Skeletal muscle satellite cell (primary cell): Measurements from ENCODE around the gene RALGAPB.

ENCODE experiments used
- H3K27me3 ChIP-seq: 2 replicates; pipeline ENCODE4 v1.7.0; 2013; ENCODE audit warnings: low read length; ENCODE audit not compliant: control insufficient read depth, insufficient read depth
- H3K36me3 ChIP-seq: 2 replicates; pipeline ENCODE4 v1.7.0; 2013; ENCODE audit warnings: mild to moderate bottlenecking, control low read depth, low read length; ENCODE audit not compliant: insufficient read depth
- H3K4me1 ChIP-seq: 2 replicates; pipeline ENCODE4 v1.7.0; 2013; ENCODE audit warnings: low read length; ENCODE audit not compliant: control insufficient read depth, insufficient read depth
- H3K4me2 ChIP-seq: 2 replicates; pipeline ENCODE4 v1.7.0; 2013; ENCODE audit warnings: mild to moderate bottlenecking, low read length
- H3K4me3 ChIP-seq: 2 replicates; pipeline ENCODE4 v1.7.0; 2013; ENCODE audit warnings: low read length
- H3K9ac ChIP-seq: 2 replicates; pipeline ENCODE4 v1.7.0; 2013; ENCODE audit warnings: mild to moderate bottlenecking, low read depth, low read length, moderate library complexity
- H3K9me3 ChIP-seq: replicated peaks from 2 replicates; pipeline ENCODE4 v1.7.0; 2013; ENCODE audit warnings: mild to moderate bottlenecking, control low read depth, low read length

RALGAPB gene

GRCh38 chr20:38466983-38467382 is 5.7 kb upstream of the RALGAPB start:
- Histone ChIP-seq H3K9ac (no peak overlapping the region), H3K36me3 (no peaks in the 10 kb centered on the region), H3K4me3 (no peak overlapping the region), H3K9me3 (no peaks in the 10 kb centered on the region), H3K4me2 (no peak overlapping the region), H3K4me1 (no peaks in the 10 kb centered on the region), H3K27me3 (peaks cover 16% of the 10 kb centered on the region)

- peaks cover 7% of the 10 kb centered on the region for H3K27me3 ChIP-seq
- H3K36me3 ChIP-seq = no peaks in the 10 kb centered on the region
These were observed 1.4 kb upstream of the RALGAPB start for GRCh38 chr20:38471245-38471644.

GRCh38 chr20:38471987-38472512 is 593 bp upstream of the RALGAPB start:
- peak overlapping the region; percentile 84 for H3K4me3 ChIP-seq
- H3K36me3 ChIP-seq = no peaks in the 10 kb centered on the region
- H3K9me3 ChIP-seq = no peaks in the 10 kb centered on the region
- H3K9ac ChIP-seq = peak overlapping the region; percentile 21
- peak overlapping the region; percentile 84 for H3K4me2 ChIP-seq
- H3K27me3 ChIP-seq = peaks cover 5% of the 10 kb centered on the region
- H3K4me1 ChIP-seq = peaks cover 10% of the 10 kb centered on the region

More at GRCh38 chr20:38471245-38471644, 1.4 kb upstream of the RALGAPB start:
- no peak overlapping the region for H3K4me2 ChIP-seq
- H3K9me3 ChIP-seq = no peaks in the 10 kb centered on the region
- H3K4me1 ChIP-seq = peaks cover 10% of the 10 kb centered on the region
- H3K9ac ChIP-seq = no peak overlapping the region
- no peak overlapping the region for H3K4me3 ChIP-seq

- H3K4me1 ChIP-seq = peaks cover 10% of the 10 kb centered on the region
- H3K4me2 ChIP-seq = peak overlapping the region; percentile 81
- H3K27me3 ChIP-seq = peaks cover 5% of the 10 kb centered on the region
- no peaks in the 10 kb centered on the region for H3K36me3 ChIP-seq
- H3K4me3 ChIP-seq = peak overlapping the region; percentile 84
- H3K9ac ChIP-seq = peak overlapping the region; percentile 90
- no peaks in the 10 kb centered on the region for H3K9me3 ChIP-seq
These were observed 738 bp downstream of the RALGAPB start for GRCh38 chr20:38473367-38473795.

GRCh38 chr20:38477747-38478146 is 5.1 kb downstream of the RALGAPB start:
- H3K4me3 ChIP-seq = no peak overlapping the region
- no peaks in the 10 kb centered on the region for H3K36me3 ChIP-seq
- no peaks in the 10 kb centered on the region for H3K9me3 ChIP-seq
- H3K9ac ChIP-seq = no peak overlapping the region
- H3K27me3 ChIP-seq = no peaks in the 10 kb centered on the region
- no peak overlapping the region for H3K4me2 ChIP-seq
- H3K4me1 ChIP-seq = peaks cover 10% of the 10 kb centered on the region

GRCh38 chr20:38479596-38479995 is 7.0 kb downstream of the RALGAPB start:
- H3K4me1 ChIP-seq = peaks cover under 1% of the 10 kb centered on the region
- no peak overlapping the region for H3K4me3 ChIP-seq
- H3K9ac ChIP-seq = no peak overlapping the region
- no peaks in the 10 kb centered on the region for H3K9me3 ChIP-seq
- no peaks in the 10 kb centered on the region for H3K27me3 ChIP-seq
- peaks cover 3% of the 10 kb centered on the region for H3K36me3 ChIP-seq
- no peak overlapping the region for H3K4me2 ChIP-seq

GRCh38 chr20:38485041-38485440 is 12.4 kb downstream of the RALGAPB start:
- H3K4me3 ChIP-seq = no peak overlapping the region
- H3K9ac ChIP-seq = no peak overlapping the region
- no peak overlapping the region for H3K4me2 ChIP-seq
- no peaks in the 10 kb centered on the region for H3K4me1 ChIP-seq
- H3K27me3 ChIP-seq = no peaks in the 10 kb centered on the region
- H3K9me3 ChIP-seq = no peaks in the 10 kb centered on the region
- peaks cover 22% of the 10 kb centered on the region for H3K36me3 ChIP-seq

- H3K4me1 ChIP-seq = no peaks in the 10 kb centered on the region
- no peaks in the 10 kb centered on the region for H3K9me3 ChIP-seq
- H3K4me3 ChIP-seq = no peak overlapping the region
These were observed 16.5 kb downstream of the RALGAPB start for GRCh38 chr20:38489181-38489580.

GRCh38 chr20:38497246-38497935 is 24.7 kb downstream of the RALGAPB start:
- Histone ChIP-seq H3K4me2 (no peak overlapping the region), H3K4me3 (no peak overlapping the region), H3K9ac (no peak overlapping the region), H3K36me3 (peaks cover 71% of the 10 kb centered on the region), H3K27me3 (no peaks in the 10 kb centered on the region), H3K9me3 (no peaks in the 10 kb centered on the region), H3K4me1 (no peaks in the 10 kb centered on the region)

More at GRCh38 chr20:38489181-38489580, 16.5 kb downstream of the RALGAPB start:
- Histone ChIP-seq H3K4me2 (no peak overlapping the region), H3K36me3 (peaks cover 40% of the 10 kb centered on the region), H3K27me3 (no peaks in the 10 kb centered on the region), H3K9ac (no peak overlapping the region)

GRCh38 chr20:38498909-38499308 is 26.3 kb downstream of the RALGAPB start:
- Histone ChIP-seq H3K36me3 (peaks cover 64% of the 10 kb centered on the region), H3K9me3 (no peaks in the 10 kb centered on the region), H3K27me3 (no peaks in the 10 kb centered on the region), H3K4me3 (no peak overlapping the region), H3K9ac (no peak overlapping the region), H3K4me2 (no peak overlapping the region), H3K4me1 (no peaks in the 10 kb centered on the region)

- H3K4me2 ChIP-seq = no peak overlapping the region
- H3K27me3 ChIP-seq = no peaks in the 10 kb centered on the region
- no peaks in the 10 kb centered on the region for H3K9me3 ChIP-seq
- no peak overlapping the region for H3K9ac ChIP-seq
- H3K4me1 ChIP-seq = no peaks in the 10 kb centered on the region
- H3K36me3 ChIP-seq = peaks cover 67% of the 10 kb centered on the region
- H3K4me3 ChIP-seq = no peak overlapping the region
These were observed 26.7 kb downstream of the RALGAPB start for GRCh38 chr20:38499366-38499765.
